ENCODE measurements around the gene PLXNC1. TPM values are rescaled to one million over a fixed set of nuclear protein-coding genes. Genes with fewer than 3 reads are reported as not detected.
A peak's percentile ranks its signal among the peaks of the same experiment; 100 is the strongest.
"Not testable (repeated sequence)": the region's sequence is repeated elsewhere in the genome, so short reads cannot be mapped to it uniquely, and the experiment has no call there.

The PLXNC1 gene
- total RNA-seq, 1 donor from 2014 or later: 1.1 TPM

- no peak for DNase-seq (ENCODE audit: low spot score)
- no peak for ATAC-seq
Measured at GRCh38 chr12:94284859-94285258, 136.5 kb downstream of the PLXNC1 start.

- ATAC-seq (no peak), DNase-seq (ENCODE audit: low spot score) (no peak)
Measured at GRCh38 chr12:94285943-94286582, 137.7 kb downstream of the PLXNC1 start.

- no peak for DNase-seq (ENCODE audit: low spot score)
- no peak for ATAC-seq
Measured at GRCh38 chr12:94286583-94287244, 138.3 kb downstream of the PLXNC1 start.

GRCh38 chr12:94287245-94287628, 138.9 kb downstream of the PLXNC1 start:
- DNase-seq (ENCODE audit: low spot score): no peak
- ATAC-seq: no peak

- DNase-seq (ENCODE audit: low spot score) (no peak), ATAC-seq (peak; percentile 61)
Measured at GRCh38 chr12:94289461-94290312, 141.3 kb downstream of the PLXNC1 start.

GRCh38 chr12:94290353-94290752, 142.0 kb downstream of the PLXNC1 start:
- DNase-seq (ENCODE audit: low spot score): no peak
- ATAC-seq: no peak

- ATAC-seq (no peak), DNase-seq (ENCODE audit: low spot score) (no peak)
Measured at GRCh38 chr12:94297096-94297699, 148.8 kb downstream of the PLXNC1 start.

- ATAC-seq (no peak), DNase-seq (ENCODE audit: low spot score) (no peak)
Measured at GRCh38 chr12:94297876-94298505, 149.6 kb downstream of the PLXNC1 start.

GRCh38 chr12:94299846-94300245, 151.5 kb downstream of the PLXNC1 start:
- no peak for DNase-seq (ENCODE audit: low spot score)
- ATAC-seq: no peak

- DNase-seq (ENCODE audit: low spot score) (no peak), ATAC-seq (no peak)
Measured at GRCh38 chr12:94304012-94304411, 155.6 kb downstream of the PLXNC1 start.

GRCh38 chr12:94304566-94305061, 156.2 kb downstream of the PLXNC1 start:
- DNase-seq (ENCODE audit: low spot score): no peak
- ATAC-seq: no peak

GRCh38 chr12:94305130-94305957, 157.0 kb downstream of the PLXNC1 start:
- peak; percentile 63 for ATAC-seq
- DNase-seq (ENCODE audit: low spot score): no peak

GRCh38 chr12:94308612-94309011, 160.2 kb downstream of the PLXNC1 start:
- DNase-seq (ENCODE audit: low spot score): no peak
- ATAC-seq: no peak

GRCh38 chr12:94309373-94309772, 161.0 kb downstream of the PLXNC1 start:
- DNase-seq (ENCODE audit: low spot score) (no peak), ATAC-seq (no peak)

- peak; percentile 47 for ATAC-seq
- DNase-seq (ENCODE audit: low spot score): no peak
Measured at GRCh38 chr12:94312378-94312777, 164.0 kb downstream of the PLXNC1 start.

- not testable (repeated sequence) for ATAC-seq; DNase-seq (ENCODE audit: low spot score)
Measured at GRCh38 chr12:94316600-94316999, 168.2 kb downstream of the PLXNC1 start.

GRCh38 chr12:94318181-94318580, 169.8 kb downstream of the PLXNC1 start:
- ATAC-seq: no peak
- DNase-seq (ENCODE audit: low spot score): no peak

GRCh38 chr12:94320109-94320508, 171.7 kb downstream of the PLXNC1 start:
- ATAC-seq (no peak), DNase-seq (ENCODE audit: low spot score) (no peak)

GRCh38 chr12:94322346-94322745, 174.0 kb downstream of the PLXNC1 start:
- ATAC-seq (no peak), DNase-seq (ENCODE audit: low spot score) (no peak)

- DNase-seq (ENCODE audit: low spot score): no peak
- no peak for ATAC-seq
Measured at GRCh38 chr12:94326234-94326633, 177.9 kb downstream of the PLXNC1 start.

Data from left lobe of liver (tissue), 2 donors.